ENCODE data around the gene IFI16.
"Not testable (repeated sequence)": the region's sequence is repeated elsewhere in the genome, so short reads cannot be mapped to it uniquely, and the experiment has no call there.

IFI16 gene

DNA sequence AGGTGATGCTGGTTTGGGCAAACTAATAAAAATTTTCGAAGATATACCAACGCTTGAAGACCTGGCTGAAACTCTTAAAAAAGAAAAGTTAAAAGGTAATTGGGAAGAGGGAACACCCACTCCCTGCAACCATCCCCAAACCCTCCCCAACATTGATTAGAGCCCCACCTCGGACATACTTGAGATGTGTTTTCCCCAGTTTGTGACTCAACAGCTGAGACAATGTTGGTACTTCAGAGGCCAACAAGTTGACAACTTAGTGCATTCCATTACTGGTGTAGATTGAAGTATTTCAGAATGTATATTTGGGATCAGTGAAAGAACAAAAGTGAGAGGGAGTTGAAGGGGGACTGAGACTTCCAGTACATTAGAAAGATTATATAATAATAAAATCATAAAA, 5.1 kb downstream of the IFI16 start:
- peak overlapping the region in 1 of 2 donors; percentile 7 for H3K4me3 ChIP-seq (ENCODE audit: low read depth in 1 of 2, low read length in 2 of 2)
- peaks cover 4 to 25% of the 10 kb centered on the region in 2 donors for H3K36me3 ChIP-seq (ENCODE audit: control insufficient read depth in 1 of 2, insufficient read depth in 2 of 2, low read length in 2 of 2)
- H3K9me3 ChIP-seq (ENCODE audit: control insufficient read depth in 1 of 2, low read length in 2 of 2) = no peaks in the 10 kb centered on the region
- H3K27ac ChIP-seq (ENCODE audit: low read depth, low read length) = no peak overlapping the region
- peaks cover 8 to 12% of the 10 kb centered on the region in 2 donors for H3K4me1 ChIP-seq (ENCODE audit: control insufficient read depth in 1 of 2, insufficient read depth in 2 of 2, low read length in 2 of 2)
- no peaks in the 10 kb centered on the region for H3K27me3 ChIP-seq (ENCODE audit: control insufficient read depth in 1 of 2, insufficient read depth in 2 of 2, low read length in 2 of 2)
- H3K9ac ChIP-seq (ENCODE audit: low read depth in 1 of 2, low read length in 2 of 2) = no peak overlapping the region

DNA sequence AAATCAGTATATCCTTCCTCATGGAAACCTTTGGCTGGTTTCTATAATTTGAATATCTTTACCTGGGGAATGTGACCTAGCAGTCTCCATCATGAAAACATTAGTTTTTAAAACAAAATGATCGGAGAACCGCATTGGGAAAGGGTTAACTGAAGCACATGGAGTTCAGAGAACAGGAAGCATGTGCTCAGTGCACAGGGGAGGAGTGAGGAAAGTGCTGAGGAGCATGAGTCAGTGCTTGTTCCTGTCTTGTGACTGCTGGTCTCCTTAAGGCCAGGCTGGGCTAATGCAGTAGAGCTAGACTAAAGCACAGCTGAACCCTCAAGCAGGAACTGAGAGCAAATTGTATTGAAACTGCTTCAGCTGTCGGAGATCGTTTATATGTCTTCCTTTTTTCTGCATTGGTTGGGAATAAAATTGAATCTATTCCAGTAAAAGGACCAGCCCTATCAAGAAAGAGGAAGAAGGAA, 5.8 kb downstream of the IFI16 start:
- H3K36me3 ChIP-seq (ENCODE audit: control insufficient read depth in 1 of 2, insufficient read depth in 2 of 2, low read length in 2 of 2) = peaks cover 7 to 25% of the 10 kb centered on the region in 2 donors
- H3K27me3 ChIP-seq (ENCODE audit: control insufficient read depth in 1 of 2, insufficient read depth in 2 of 2, low read length in 2 of 2) = no peaks in the 10 kb centered on the region
- no peak overlapping the region for H3K27ac ChIP-seq (ENCODE audit: low read depth, low read length)
- peak overlapping the region; percentile 17 to 32 for H3K4me3 ChIP-seq (ENCODE audit: low read depth in 1 of 2, low read length in 2 of 2)
- no peaks in the 10 kb centered on the region for H3K9me3 ChIP-seq (ENCODE audit: control insufficient read depth in 1 of 2, low read length in 2 of 2)
- peaks cover 8 to 12% of the 10 kb centered on the region in 2 donors for H3K4me1 ChIP-seq (ENCODE audit: control insufficient read depth in 1 of 2, insufficient read depth in 2 of 2, low read length in 2 of 2)
- H3K9ac ChIP-seq (ENCODE audit: low read depth in 1 of 2, low read length in 2 of 2) = no peak overlapping the region

DNA sequence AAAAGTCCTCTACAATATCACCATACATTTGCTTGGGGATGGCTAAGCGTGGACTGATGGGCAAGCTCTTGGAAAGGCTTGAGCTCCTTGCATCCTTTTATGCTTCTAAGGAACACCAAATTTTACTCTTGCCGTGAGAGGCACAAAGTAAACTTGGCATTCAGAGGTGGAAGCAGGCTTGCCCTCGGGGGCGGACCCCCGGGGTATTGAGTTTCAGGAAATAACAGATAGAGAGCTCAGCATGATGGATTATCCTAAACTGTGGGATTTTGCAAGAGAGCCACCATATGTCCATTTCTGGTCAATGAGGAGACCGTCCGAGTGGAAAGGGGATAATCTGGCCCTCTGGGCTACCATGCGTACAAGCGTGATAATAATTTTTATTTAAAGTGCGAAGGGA, 14.0 kb downstream of the IFI16 start:
- Histone ChIP-seq H3K27me3 (ENCODE audit: control insufficient read depth in 1 of 2, insufficient read depth in 2 of 2, low read length in 2 of 2) (no peaks in the 10 kb centered on the region), H3K36me3 (ENCODE audit: control insufficient read depth in 1 of 2, insufficient read depth in 2 of 2, low read length in 2 of 2) (peaks cover 5 to 13% of the 10 kb centered on the region in 2 donors), H3K9ac (ENCODE audit: low read depth in 1 of 2, low read length in 2 of 2) (no peak overlapping the region), H3K27ac (ENCODE audit: low read depth, low read length) (no peak overlapping the region), H3K4me3 (ENCODE audit: low read depth in 1 of 2, low read length in 2 of 2) (no peak overlapping the region), H3K4me1 (ENCODE audit: control insufficient read depth in 1 of 2, insufficient read depth in 2 of 2, low read length in 2 of 2) (no peaks in the 10 kb centered on the region), H3K9me3 (ENCODE audit: control insufficient read depth in 1 of 2, low read length in 2 of 2) (no peaks in the 10 kb centered on the region)

DNA sequence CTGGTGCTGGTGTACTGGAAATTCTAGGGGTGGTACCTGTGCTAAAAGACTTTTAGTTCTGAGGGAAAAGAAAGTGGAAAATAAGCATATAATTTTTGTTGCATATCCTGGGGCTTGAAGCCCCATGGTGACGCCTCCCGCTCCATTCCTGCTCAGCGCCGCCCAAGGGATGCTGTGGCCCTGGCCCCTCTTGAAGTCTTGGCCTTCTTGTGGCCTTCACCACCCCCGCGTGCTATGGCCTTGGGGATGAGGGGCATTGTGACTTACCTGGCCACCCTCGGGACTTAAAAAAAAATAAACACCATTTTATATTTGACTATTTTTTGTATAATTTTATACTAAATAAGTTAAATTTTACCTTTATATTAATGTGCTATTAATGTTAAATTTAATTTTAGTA, 15.3 kb downstream of the IFI16 start:
- Histone ChIP-seq H3K4me1 (ENCODE audit: control insufficient read depth in 1 of 2, insufficient read depth in 2 of 2, low read length in 2 of 2) (no peaks in the 10 kb centered on the region), H3K9ac (ENCODE audit: low read depth in 1 of 2, low read length in 2 of 2) (no peak overlapping the region), H3K27ac (ENCODE audit: low read depth, low read length) (no peak overlapping the region), H3K36me3 (ENCODE audit: control insufficient read depth in 1 of 2, insufficient read depth in 2 of 2, low read length in 2 of 2) (peaks cover 5 to 11% of the 10 kb centered on the region in 2 donors), H3K27me3 (ENCODE audit: control insufficient read depth in 1 of 2, insufficient read depth in 2 of 2, low read length in 2 of 2) (no peaks in the 10 kb centered on the region), H3K9me3 (ENCODE audit: control insufficient read depth in 1 of 2, low read length in 2 of 2) (no peaks in the 10 kb centered on the region), H3K4me3 (ENCODE audit: low read depth in 1 of 2, low read length in 2 of 2) (no peak overlapping the region)

DNA sequence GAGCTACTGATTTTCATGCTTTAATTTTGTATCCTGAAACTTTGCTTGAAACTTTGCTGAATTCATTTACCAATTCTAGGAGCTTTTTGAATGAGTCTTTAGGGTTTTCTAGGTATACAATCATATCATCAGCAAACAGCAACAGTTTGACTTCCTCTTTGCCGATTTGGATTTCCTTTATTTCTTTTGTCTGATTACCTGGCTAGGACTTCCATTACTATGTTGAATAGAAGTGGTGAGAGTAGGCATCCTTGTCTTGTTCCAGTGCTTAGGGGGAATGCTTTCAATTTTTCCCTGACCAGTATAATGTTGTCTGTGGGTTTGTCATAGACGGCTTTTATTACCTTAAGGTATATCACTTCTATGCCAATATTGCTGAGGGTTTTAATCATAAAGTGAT, 17.1 kb downstream of the IFI16 start:
- not testable (repeated sequence) for H3K27me3 ChIP-seq (ENCODE audit: control insufficient read depth in 1 of 2, insufficient read depth in 2 of 2, low read length in 2 of 2); H3K27ac ChIP-seq (ENCODE audit: low read depth, low read length); H3K4me3 ChIP-seq (ENCODE audit: low read depth in 1 of 2, low read length in 2 of 2); H3K4me1 ChIP-seq (ENCODE audit: control insufficient read depth in 1 of 2, insufficient read depth in 2 of 2, low read length in 2 of 2); H3K9ac ChIP-seq (ENCODE audit: low read depth in 1 of 2, low read length in 2 of 2); H3K9me3 ChIP-seq (ENCODE audit: control insufficient read depth in 1 of 2, low read length in 2 of 2)
- H3K36me3 ChIP-seq (ENCODE audit: control insufficient read depth in 1 of 2, insufficient read depth in 2 of 2, low read length in 2 of 2) = peaks cover 0 to 22% of the 10 kb centered on the region in 2 donors

DNA sequence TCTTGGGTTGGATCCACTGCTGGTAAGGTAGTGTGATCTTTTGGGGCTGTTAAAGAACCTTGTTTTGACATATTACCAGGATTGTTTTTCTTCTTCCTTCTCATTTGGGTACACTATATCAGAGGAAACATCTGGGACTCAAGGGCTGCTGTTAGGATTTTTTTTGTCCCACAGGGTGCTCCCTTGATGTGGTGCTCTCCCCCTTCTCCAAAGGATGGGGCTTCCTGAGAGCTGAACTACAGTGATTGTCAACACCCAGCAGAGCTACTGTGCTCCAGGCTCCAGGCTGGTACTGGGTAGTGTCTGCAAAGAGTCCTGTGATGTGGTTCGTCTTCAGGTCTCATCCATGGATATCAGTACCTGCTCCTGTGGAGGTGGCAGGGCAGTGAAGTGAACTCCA, 20.6 kb downstream of the IFI16 start:
- no peaks in the 10 kb centered on the region for H3K9me3 ChIP-seq (ENCODE audit: control insufficient read depth in 1 of 2, low read length in 2 of 2)
- H3K27me3 ChIP-seq (ENCODE audit: control insufficient read depth in 1 of 2, insufficient read depth in 2 of 2, low read length in 2 of 2) = no peaks in the 10 kb centered on the region
- H3K9ac ChIP-seq (ENCODE audit: low read depth in 1 of 2, low read length in 2 of 2) = no peak overlapping the region
- no peak overlapping the region for H3K27ac ChIP-seq (ENCODE audit: low read depth, low read length)
- H3K4me1 ChIP-seq (ENCODE audit: control insufficient read depth in 1 of 2, insufficient read depth in 2 of 2, low read length in 2 of 2) = no peaks in the 10 kb centered on the region
- no peak overlapping the region for H3K4me3 ChIP-seq (ENCODE audit: low read depth in 1 of 2, low read length in 2 of 2)
- H3K36me3 ChIP-seq (ENCODE audit: control insufficient read depth in 1 of 2, insufficient read depth in 2 of 2, low read length in 2 of 2) = peaks cover 4 to 35% of the 10 kb centered on the region in 2 donors

DNA sequence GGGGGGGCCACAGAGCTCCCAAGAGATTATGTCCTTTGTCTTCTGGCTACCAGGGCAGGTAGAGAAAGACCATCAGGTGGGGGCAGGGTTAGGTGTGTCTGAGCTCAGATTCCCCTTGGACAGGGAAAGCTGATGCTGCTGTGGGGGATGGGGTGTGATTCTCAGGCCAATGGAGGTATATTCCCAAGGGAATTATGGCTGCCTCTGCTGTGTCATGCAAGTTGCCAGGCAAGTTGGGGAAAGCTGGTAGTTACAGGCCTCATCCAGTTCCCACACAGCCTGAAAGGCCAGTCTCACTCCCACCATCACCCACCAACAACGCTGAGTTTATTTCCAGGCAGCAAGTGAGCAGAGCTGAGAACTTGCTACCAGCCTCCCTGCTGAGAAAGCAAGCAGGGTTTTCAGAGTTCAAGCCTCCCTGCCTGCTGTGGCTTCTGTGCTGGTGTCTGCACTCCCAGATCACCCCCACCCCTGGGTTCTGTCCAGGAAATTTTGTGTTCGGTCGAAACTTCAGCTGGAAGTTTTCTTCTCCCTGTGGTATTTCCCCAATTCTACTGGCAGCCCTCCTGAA, 21.3 kb downstream of the IFI16 start:
- Histone ChIP-seq H3K9me3 (ENCODE audit: control insufficient read depth in 1 of 2, low read length in 2 of 2) (no peaks in the 10 kb centered on the region), H3K36me3 (ENCODE audit: control insufficient read depth in 1 of 2, insufficient read depth in 2 of 2, low read length in 2 of 2) (peaks cover 7 to 38% of the 10 kb centered on the region in 2 donors), H3K4me1 (ENCODE audit: control insufficient read depth in 1 of 2, insufficient read depth in 2 of 2, low read length in 2 of 2) (no peaks in the 10 kb centered on the region), H3K27me3 (ENCODE audit: control insufficient read depth in 1 of 2, insufficient read depth in 2 of 2, low read length in 2 of 2) (no peaks in the 10 kb centered on the region), H3K9ac (ENCODE audit: low read depth in 1 of 2, low read length in 2 of 2) (no peak overlapping the region), H3K4me3 (ENCODE audit: low read depth in 1 of 2, low read length in 2 of 2) (no peak overlapping the region), H3K27ac (ENCODE audit: low read depth, low read length) (no peak overlapping the region)

DNA sequence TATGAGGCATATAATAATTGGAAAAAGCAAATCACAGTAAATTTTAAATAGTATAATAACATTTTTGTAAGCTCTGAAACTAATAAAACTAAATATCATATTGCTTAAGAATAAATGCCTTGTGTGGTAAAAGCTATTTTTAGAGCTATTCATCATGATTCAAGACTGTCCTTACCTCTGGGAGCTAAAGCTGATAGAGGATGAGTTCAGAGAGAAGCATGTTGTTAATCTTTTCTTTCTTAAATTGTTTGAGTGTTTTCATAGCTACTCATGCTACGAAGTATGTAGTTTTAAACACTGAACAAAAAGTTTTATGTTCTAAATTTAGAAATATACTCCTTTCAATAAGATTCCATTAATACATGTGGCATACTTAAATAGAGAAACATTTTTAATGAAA, 30.5 kb downstream of the IFI16 start:
- H3K4me3 ChIP-seq (ENCODE audit: low read depth in 1 of 2, low read length in 2 of 2) = no peak overlapping the region
- H3K9ac ChIP-seq (ENCODE audit: low read depth in 1 of 2, low read length in 2 of 2) = no peak overlapping the region
- H3K4me1 ChIP-seq (ENCODE audit: control insufficient read depth in 1 of 2, insufficient read depth in 2 of 2, low read length in 2 of 2) = no peaks in the 10 kb centered on the region
- H3K9me3 ChIP-seq (ENCODE audit: control insufficient read depth in 1 of 2, low read length in 2 of 2) = no peaks in the 10 kb centered on the region
- no peak overlapping the region for H3K27ac ChIP-seq (ENCODE audit: low read depth, low read length)
- no peaks in the 10 kb centered on the region for H3K27me3 ChIP-seq (ENCODE audit: control insufficient read depth in 1 of 2, insufficient read depth in 2 of 2, low read length in 2 of 2)
- peaks cover 26 to 56% of the 10 kb centered on the region in 2 donors for H3K36me3 ChIP-seq (ENCODE audit: control insufficient read depth in 1 of 2, insufficient read depth in 2 of 2, low read length in 2 of 2)

DNA sequence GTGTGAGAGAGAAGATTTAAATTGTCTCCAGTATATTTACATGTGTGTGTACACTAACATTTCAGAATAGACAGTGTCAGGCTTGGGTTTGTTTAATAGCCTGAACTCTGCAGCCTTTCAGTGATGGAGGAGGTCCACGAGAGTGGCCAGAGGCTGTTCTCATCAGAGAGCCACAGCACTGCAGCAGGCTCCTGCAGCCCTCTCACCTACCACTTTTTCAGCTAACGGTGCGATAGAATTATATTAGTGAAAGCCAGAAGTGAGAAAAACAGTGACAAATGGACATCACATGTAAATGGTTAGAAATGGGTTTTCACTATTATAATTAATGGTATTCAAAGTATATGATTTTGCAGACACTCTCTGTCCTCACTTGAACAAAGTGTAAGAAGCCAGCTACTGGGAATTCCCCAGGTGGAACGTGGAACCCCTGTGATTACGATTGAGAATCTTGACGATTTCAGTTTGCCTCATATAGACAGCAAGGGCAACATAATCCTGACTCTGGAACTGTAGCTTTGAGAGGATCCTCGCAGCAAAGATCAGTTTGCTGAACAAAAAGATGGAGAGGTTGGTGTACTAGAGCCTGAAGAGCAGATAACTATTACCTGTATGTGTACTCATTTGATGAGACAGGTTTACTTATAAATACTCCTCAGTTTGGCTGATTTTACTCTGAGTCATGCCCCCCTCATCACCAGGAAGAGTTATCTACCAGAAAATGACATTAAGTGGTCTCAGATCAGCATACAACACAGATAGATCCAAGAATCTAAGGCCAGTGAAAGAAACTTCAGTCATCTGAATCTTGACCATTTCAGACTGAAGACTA, 31.4 kb downstream of the IFI16 start:
- H3K27ac ChIP-seq (ENCODE audit: low read depth, low read length) = no peak overlapping the region
- H3K36me3 ChIP-seq (ENCODE audit: control insufficient read depth in 1 of 2, insufficient read depth in 2 of 2, low read length in 2 of 2) = peaks cover 21 to 52% of the 10 kb centered on the region in 2 donors
- H3K4me1 ChIP-seq (ENCODE audit: control insufficient read depth in 1 of 2, insufficient read depth in 2 of 2, low read length in 2 of 2) = no peaks in the 10 kb centered on the region

DNA sequence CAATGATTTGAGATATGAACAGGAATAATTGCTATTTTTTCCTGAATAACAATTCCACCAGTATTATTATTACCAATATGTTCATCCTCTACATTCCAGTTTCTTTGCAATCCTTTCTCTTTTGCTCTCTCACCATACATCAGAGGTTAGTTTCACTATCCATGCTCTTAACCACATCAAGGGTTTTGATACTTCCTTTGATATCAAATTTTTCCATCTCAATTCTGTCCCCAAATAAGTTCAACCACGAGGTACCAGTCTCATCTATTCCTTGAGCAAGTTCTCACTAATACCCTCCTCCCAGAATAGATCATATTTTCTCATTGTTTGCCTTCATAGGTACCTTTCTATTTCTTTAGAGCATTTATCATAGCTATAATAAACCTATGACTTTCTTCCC, 36.8 kb downstream of the IFI16 start:
- H3K36me3 ChIP-seq (ENCODE audit: control insufficient read depth in 1 of 2, insufficient read depth in 2 of 2, low read length in 2 of 2) = peaks cover 7 to 30% of the 10 kb centered on the region in 2 donors

More for the DNA sequence above, 31.4 kb downstream of the IFI16 start:
- H3K4me3 ChIP-seq (ENCODE audit: low read depth in 1 of 2, low read length in 2 of 2) = no peak overlapping the region
- no peaks in the 10 kb centered on the region for H3K9me3 ChIP-seq (ENCODE audit: control insufficient read depth in 1 of 2, low read length in 2 of 2)
- no peak overlapping the region for H3K9ac ChIP-seq (ENCODE audit: low read depth in 1 of 2, low read length in 2 of 2)
- no peaks in the 10 kb centered on the region for H3K27me3 ChIP-seq (ENCODE audit: control insufficient read depth in 1 of 2, insufficient read depth in 2 of 2, low read length in 2 of 2)

More for the DNA sequence above, 36.8 kb downstream of the IFI16 start:
- not testable (repeated sequence) for H3K9ac ChIP-seq (ENCODE audit: low read depth in 1 of 2, low read length in 2 of 2); H3K4me3 ChIP-seq (ENCODE audit: low read depth in 1 of 2, low read length in 2 of 2); H3K27me3 ChIP-seq (ENCODE audit: control insufficient read depth in 1 of 2, insufficient read depth in 2 of 2, low read length in 2 of 2); H3K4me1 ChIP-seq (ENCODE audit: control insufficient read depth in 1 of 2, insufficient read depth in 2 of 2, low read length in 2 of 2); H3K27ac ChIP-seq (ENCODE audit: low read depth, low read length); H3K9me3 ChIP-seq (ENCODE audit: control insufficient read depth in 1 of 2, low read length in 2 of 2)
